Measurements from ENCODE around the gene COA7.

GRCh38 chr1:52668711-52669110 is 29.4 kb downstream of the COA7 start:
- TF ChIP-seq POLR2A (IDR thresholded peaks at IDR 0.05) (no peak), CTCF (IDR thresholded peaks at IDR 0.05) (no peak)

Measured in Peyer's patch (tissue), 4 donors.